ENCODE results near the gene DHRS9.

The DHRS9 gene

GRCh38 chr2:169065864-169066517 is 3.4 kb upstream of the DHRS9 start:
- H3K27ac ChIP-seq (ENCODE audit: low read length), result no peak overlapping the region
- no peaks in the 10 kb centered on the region for H3K9me3 ChIP-seq (ENCODE audit: control insufficient read depth, insufficient read depth, low read length)
- H3K4me3 ChIP-seq (ENCODE audit: low read length), result no peak overlapping the region
- peaks cover 2% of the 10 kb centered on the region; the same call in 1 of the 2 replicates for H3K4me1 ChIP-seq (ENCODE audit: control insufficient read depth, insufficient read depth, low read length)
- no peak for DNase-seq (ENCODE audit: low read depth, low spot score)
- WGBS (ENCODE audit: insufficient coverage, insufficient read length), result no CpG with 5 or more reads among the region's 2 CpGs
- no peaks in the 10 kb centered on the region for H3K36me3 ChIP-seq (ENCODE audit: control insufficient read depth, insufficient read depth, low read length)
- H3K27me3 ChIP-seq (ENCODE audit: control insufficient read depth, insufficient read depth, low read length), result no peaks in the 10 kb centered on the region

DNA sequence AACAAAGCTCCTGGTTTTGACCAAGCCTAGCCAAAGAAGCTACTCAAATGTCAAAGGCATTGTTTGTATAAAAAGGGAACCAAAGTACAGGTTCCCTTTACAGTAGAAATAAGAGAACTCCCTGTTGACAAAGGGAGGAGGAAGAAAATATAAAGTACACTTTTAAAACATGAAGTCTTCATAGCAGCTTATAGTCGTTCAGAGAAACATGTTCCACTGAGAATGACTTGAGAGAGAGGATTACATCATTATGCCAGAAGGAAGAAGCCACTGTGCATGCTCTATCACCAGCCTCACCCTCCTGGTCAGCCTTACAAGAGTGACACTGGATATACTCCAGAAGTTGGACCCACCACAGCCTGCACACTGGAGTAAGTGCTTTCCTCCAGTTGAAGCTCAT is 2.5 kb upstream of the DHRS9 start:
- Histone ChIP-seq H3K4me3 (ENCODE audit: low read length) (no peak overlapping the region), H3K36me3 (ENCODE audit: control insufficient read depth, insufficient read depth, low read length) (no peaks in the 10 kb centered on the region), H3K27ac (ENCODE audit: low read length) (no peak overlapping the region), H3K4me1 (ENCODE audit: control insufficient read depth, insufficient read depth, low read length) (peaks cover 2% of the 10 kb centered on the region; the same call in 1 of the 2 replicates), H3K27me3 (ENCODE audit: control insufficient read depth, insufficient read depth, low read length) (no peaks in the 10 kb centered on the region), H3K9me3 (ENCODE audit: control insufficient read depth, insufficient read depth, low read length) (no peaks in the 10 kb centered on the region)
- no peak for DNase-seq (ENCODE audit: low read depth, low spot score)
- WGBS (ENCODE audit: insufficient coverage, insufficient read length), result no CpG with 5 or more reads among the region's 1 CpG

GRCh38 chr2:169069833-169070232 is 470 bp downstream of the DHRS9 start:
- no peak overlapping the region for H3K27ac ChIP-seq (ENCODE audit: low read length)

GRCh38 chr2:169071455-169071854 is 2.1 kb downstream of the DHRS9 start:
- Histone ChIP-seq H3K4me3 (ENCODE audit: low read length) (no peak overlapping the region), H3K27me3 (ENCODE audit: control insufficient read depth, insufficient read depth, low read length) (no peaks in the 10 kb centered on the region), H3K27ac (ENCODE audit: low read length) (no peak overlapping the region), H3K4me1 (ENCODE audit: control insufficient read depth, insufficient read depth, low read length) (peaks cover 2% of the 10 kb centered on the region; the same call in 1 of the 2 replicates), H3K36me3 (ENCODE audit: control insufficient read depth, insufficient read depth, low read length) (no peaks in the 10 kb centered on the region), H3K9me3 (ENCODE audit: control insufficient read depth, insufficient read depth, low read length) (no peaks in the 10 kb centered on the region)
- WGBS (ENCODE audit: insufficient coverage, insufficient read length), result no CpG with 5 or more reads among the region's 5 CpGs
- no peak for DNase-seq (ENCODE audit: low read depth, low spot score)

More at GRCh38 chr2:169069833-169070232, 470 bp downstream of the DHRS9 start:
- H3K27me3 ChIP-seq (ENCODE audit: control insufficient read depth, insufficient read depth, low read length), result no peaks in the 10 kb centered on the region
- no peaks in the 10 kb centered on the region for H3K36me3 ChIP-seq (ENCODE audit: control insufficient read depth, insufficient read depth, low read length)
- H3K4me1 ChIP-seq (ENCODE audit: control insufficient read depth, insufficient read depth, low read length), result peaks cover 2% of the 10 kb centered on the region; the same call in 1 of the 2 replicates
- H3K4me3 ChIP-seq (ENCODE audit: low read length), result no peak overlapping the region
- no peaks in the 10 kb centered on the region for H3K9me3 ChIP-seq (ENCODE audit: control insufficient read depth, insufficient read depth, low read length)
- DNase-seq (ENCODE audit: low read depth, low spot score), result no peak
- no CpG with 5 or more reads among the region's 2 CpGs for WGBS (ENCODE audit: insufficient coverage, insufficient read length)

- Histone ChIP-seq H3K27me3 (ENCODE audit: control insufficient read depth, insufficient read depth, low read length) (no peaks in the 10 kb centered on the region), H3K36me3 (ENCODE audit: control insufficient read depth, insufficient read depth, low read length) (no peaks in the 10 kb centered on the region), H3K4me3 (ENCODE audit: low read length) (no peak overlapping the region), H3K9me3 (ENCODE audit: control insufficient read depth, insufficient read depth, low read length) (no peaks in the 10 kb centered on the region), H3K4me1 (ENCODE audit: control insufficient read depth, insufficient read depth, low read length) (no peaks in the 10 kb centered on the region), H3K27ac (ENCODE audit: low read length) (no peak overlapping the region)
- no peak for DNase-seq (ENCODE audit: low read depth, low spot score)
- WGBS (ENCODE audit: insufficient coverage, insufficient read length), result no CpG with 5 or more reads among the region's 4 CpGs
Measured at GRCh38 chr2:169072163-169072925, 3.0 kb downstream of the DHRS9 start.

DNA sequence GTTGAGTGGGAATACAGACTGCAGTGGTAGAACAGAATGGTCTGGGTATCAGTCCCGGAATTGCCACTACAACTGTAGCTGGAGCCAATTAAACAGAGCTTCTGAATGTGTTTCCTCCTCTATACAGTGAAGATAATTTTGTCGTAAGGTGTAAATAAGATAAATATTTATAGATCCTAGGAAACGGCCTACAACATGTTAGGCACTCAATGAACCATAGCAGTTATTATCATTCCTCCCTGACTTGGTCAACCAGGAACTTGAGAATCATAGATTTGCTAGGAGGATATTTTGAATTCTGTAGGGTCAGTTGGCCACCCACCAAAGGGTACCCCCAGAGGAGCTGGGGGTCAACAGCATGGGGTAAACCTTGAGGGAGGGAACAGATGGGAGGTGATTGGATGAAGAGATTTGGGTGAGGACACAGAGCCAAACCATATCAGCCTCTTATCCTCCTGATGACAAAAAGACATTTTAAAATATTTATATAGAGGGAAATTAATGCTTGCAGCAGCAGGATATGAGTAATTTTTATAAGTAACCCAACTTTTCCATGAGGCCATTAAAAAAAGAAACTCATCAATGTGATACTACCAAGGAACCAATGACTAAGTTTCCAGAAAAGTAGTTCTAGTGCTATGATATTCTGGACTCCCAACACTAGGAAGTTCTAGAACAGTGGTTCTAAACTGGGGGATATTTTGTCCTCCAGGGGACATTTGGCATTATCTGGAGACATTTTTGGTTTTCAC is 4.0 kb downstream of the DHRS9 start:
- DNase-seq (ENCODE audit: low read depth, low spot score), result no peak
- Histone ChIP-seq H3K9me3 (ENCODE audit: control insufficient read depth, insufficient read depth, low read length) (no peaks in the 10 kb centered on the region), H3K36me3 (ENCODE audit: control insufficient read depth, insufficient read depth, low read length) (no peaks in the 10 kb centered on the region), H3K4me1 (ENCODE audit: control insufficient read depth, insufficient read depth, low read length) (no peaks in the 10 kb centered on the region), H3K4me3 (ENCODE audit: low read length) (no peak overlapping the region), H3K27me3 (ENCODE audit: control insufficient read depth, insufficient read depth, low read length) (no peaks in the 10 kb centered on the region), H3K27ac (ENCODE audit: low read length) (no peak overlapping the region)
- no CpG with 5 or more reads among the region's 3 CpGs for WGBS (ENCODE audit: insufficient coverage, insufficient read length)

DNA sequence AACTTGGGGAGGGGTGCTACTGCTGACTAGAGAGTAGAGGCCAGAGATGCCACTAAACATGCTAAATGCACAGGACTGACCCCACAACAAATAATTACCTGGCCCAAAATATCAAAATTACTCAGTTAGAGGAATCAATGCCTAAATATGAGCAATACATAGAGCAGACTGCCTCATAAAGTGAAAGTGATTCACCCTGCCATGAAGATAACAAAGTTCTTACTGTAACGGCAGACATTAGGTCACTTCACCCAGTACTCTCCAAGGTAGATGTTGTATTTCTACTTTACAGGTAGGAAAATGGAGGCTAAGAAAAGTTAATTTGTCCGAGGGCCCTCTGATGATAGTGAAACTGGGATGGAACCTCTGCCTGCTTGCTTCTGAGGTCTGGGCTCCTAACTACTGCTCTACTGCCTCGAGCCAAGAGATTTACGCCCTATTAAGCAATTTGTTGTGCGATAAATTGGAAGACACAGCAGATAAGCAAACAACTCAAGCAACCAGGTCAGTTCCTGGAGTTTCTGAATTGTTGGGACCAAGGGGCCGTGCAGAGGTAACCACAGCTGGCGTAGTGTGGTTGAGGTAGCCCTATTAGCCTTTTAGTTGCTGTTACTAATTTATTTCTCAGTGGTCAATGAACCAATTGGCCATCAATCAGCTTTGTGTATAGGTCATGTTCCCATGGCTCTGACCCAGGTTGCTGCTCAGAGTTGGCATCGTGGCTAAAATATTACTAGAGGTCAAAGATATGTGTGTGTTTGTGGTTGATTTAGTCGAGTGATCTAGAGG is 4.8 kb downstream of the DHRS9 start:
- DNase-seq (ENCODE audit: low read depth, low spot score), result no peak
- H3K36me3 ChIP-seq (ENCODE audit: control insufficient read depth, insufficient read depth, low read length), result no peaks in the 10 kb centered on the region
- no CpG with 5 or more reads among the region's 9 CpGs for WGBS (ENCODE audit: insufficient coverage, insufficient read length)

DNA sequence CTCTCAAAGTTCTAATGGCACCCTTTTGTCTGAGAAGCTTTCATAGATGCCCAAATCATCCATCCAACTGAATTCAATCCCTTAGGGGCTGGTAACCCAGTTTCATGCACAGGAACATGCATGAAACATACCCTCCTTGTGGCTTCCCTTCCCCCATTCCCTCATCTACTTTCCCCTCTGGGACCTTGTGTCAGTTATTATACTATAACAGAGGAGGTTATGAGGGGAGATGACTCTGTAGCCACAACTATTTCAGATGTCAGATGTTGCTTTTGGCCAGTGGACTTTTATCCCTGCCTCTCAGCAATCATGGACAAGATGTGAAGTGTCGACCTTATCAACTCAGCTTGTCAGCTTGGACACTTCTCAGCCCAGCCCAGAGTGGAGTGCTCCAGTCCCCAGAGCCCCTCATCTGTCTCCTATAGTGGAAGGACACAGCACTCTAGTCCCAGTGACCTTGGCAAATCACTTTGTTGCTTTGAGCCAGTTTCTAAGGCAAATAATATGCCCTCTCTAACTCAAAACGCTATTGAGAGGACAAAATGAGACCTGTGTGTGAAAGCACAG is 8.4 kb downstream of the DHRS9 start:
- WGBS (ENCODE audit: insufficient coverage, insufficient read length), result no CpG with 5 or more reads among the region's 2 CpGs
- Histone ChIP-seq H3K4me3 (ENCODE audit: low read length) (no peak overlapping the region), H3K27ac (ENCODE audit: low read length) (no peak overlapping the region)

More for the DNA sequence above, 4.8 kb downstream of the DHRS9 start:
- no peaks in the 10 kb centered on the region for H3K4me1 ChIP-seq (ENCODE audit: control insufficient read depth, insufficient read depth, low read length)
- H3K27ac ChIP-seq (ENCODE audit: low read length), result no peak overlapping the region
- no peak overlapping the region for H3K4me3 ChIP-seq (ENCODE audit: low read length)
- no peaks in the 10 kb centered on the region for H3K27me3 ChIP-seq (ENCODE audit: control insufficient read depth, insufficient read depth, low read length)
- H3K9me3 ChIP-seq (ENCODE audit: control insufficient read depth, insufficient read depth, low read length), result no peaks in the 10 kb centered on the region

GRCh38 chr2:169080250-169081069 is 11.1 kb downstream of the DHRS9 start:
- H3K9me3 ChIP-seq (ENCODE audit: control insufficient read depth, insufficient read depth, low read length), result no peaks in the 10 kb centered on the region
- H3K36me3 ChIP-seq (ENCODE audit: control insufficient read depth, insufficient read depth, low read length), result no peaks in the 10 kb centered on the region
- no peaks in the 10 kb centered on the region for H3K4me1 ChIP-seq (ENCODE audit: control insufficient read depth, insufficient read depth, low read length)
- H3K27ac ChIP-seq (ENCODE audit: low read length), result no peak overlapping the region
- no peaks in the 10 kb centered on the region for H3K27me3 ChIP-seq (ENCODE audit: control insufficient read depth, insufficient read depth, low read length)
- DNase-seq (ENCODE audit: low read depth, low spot score), result no peak
- no peak overlapping the region for H3K4me3 ChIP-seq (ENCODE audit: low read length)
- WGBS (ENCODE audit: insufficient coverage, insufficient read length), result no CpG with 5 or more reads among the region's 2 CpGs

More for the DNA sequence above, 8.4 kb downstream of the DHRS9 start:
- Histone ChIP-seq H3K27me3 (ENCODE audit: control insufficient read depth, insufficient read depth, low read length) (no peaks in the 10 kb centered on the region), H3K9me3 (ENCODE audit: control insufficient read depth, insufficient read depth, low read length) (no peaks in the 10 kb centered on the region), H3K36me3 (ENCODE audit: control insufficient read depth, insufficient read depth, low read length) (no peaks in the 10 kb centered on the region), H3K4me1 (ENCODE audit: control insufficient read depth, insufficient read depth, low read length) (no peaks in the 10 kb centered on the region)
- DNase-seq (ENCODE audit: low read depth, low spot score), result no peak
